LNCaP clone FGC (cell line): ENCODE results near the gene ULK3.

Experiments
- DNase-seq: peaks from one replicate; pipeline ENCODE4 v3.0.0-alpha.2; 2011; ENCODE audit warnings: low read depth
- H3K4me3 ChIP-seq: 2 replicates; pipeline ENCODE4 v1.5.1; 2011; ENCODE audit warnings: mild to moderate bottlenecking, low read depth, low read length, control low read depth
- CTCF ChIP-seq: IDR thresholded peaks from 2 replicates; pipeline ENCODE4 v1.5.1; 2012; ENCODE audit warnings: mild to moderate bottlenecking; ENCODE audit not compliant: control insufficient read depth, insufficient read depth; ENCODE audit errors: extremely low read depth

The ULK3 gene

GRCh38 chr15:74790080-74790916 is 52.7 kb downstream of the ULK3 start:
- no peak for TF ChIP-seq CTCF
- DNase-seq: no peak
- no peak overlapping the region for H3K4me3 ChIP-seq

- TF ChIP-seq CTCF: no peak
- DNase-seq: no peak
- no peak overlapping the region for H3K4me3 ChIP-seq
These were observed 53.2 kb downstream of the ULK3 start for GRCh38 chr15:74789741-74790079.

- peak overlapping the region; percentile 6; the same call in 1 of the 2 replicates for H3K4me3 ChIP-seq
- TF ChIP-seq CTCF: no peak
- DNase-seq: no peak
These were observed 53.8 kb downstream of the ULK3 start for GRCh38 chr15:74789171-74789631.

GRCh38 chr15:74788683-74789151 is 54.2 kb downstream of the ULK3 start:
- peak overlapping the region; percentile 6; the same call in 1 of the 2 replicates for H3K4me3 ChIP-seq
- DNase-seq: no peak
- TF ChIP-seq CTCF: no peak

GRCh38 chr15:74788042-74788682 is 54.8 kb downstream of the ULK3 start:
- no peak for DNase-seq
- H3K4me3 ChIP-seq: no peak overlapping the region
- TF ChIP-seq CTCF: no peak

GRCh38 chr15:74787251-74788041 is 55.5 kb downstream of the ULK3 start:
- TF ChIP-seq CTCF: peak; percentile 46
- no peak overlapping the region for H3K4me3 ChIP-seq
- DNase-seq: no peak
